ENCODE measurements around the gene ADGRV1. TPM values are rescaled to one million over a fixed set of nuclear protein-coding genes. Genes with fewer than 3 reads are reported as not detected.

ADGRV1 gene
- total RNA-seq, 2 donors from 2014 or later: 1.4 TPM; not detected in 1

DNA sequence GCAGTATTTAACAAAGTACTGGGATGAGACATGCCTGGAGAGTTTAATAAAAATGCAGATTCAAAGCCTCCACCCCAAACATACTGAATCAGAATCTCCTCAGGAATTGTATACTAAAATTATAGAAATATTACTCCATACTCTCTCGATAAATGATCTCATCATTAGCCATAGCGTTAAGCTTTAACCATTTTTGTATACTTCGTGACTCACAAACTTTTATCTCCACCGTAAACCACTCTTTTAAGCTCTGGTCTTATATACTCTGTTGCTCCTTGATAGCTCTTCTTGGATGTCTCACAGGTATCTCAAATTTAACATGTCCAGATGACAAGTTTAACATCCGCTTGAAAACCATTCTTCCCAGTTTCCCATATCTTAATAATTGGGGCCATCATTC is 327.8 kb downstream of the ADGRV1 start:
- Histone ChIP-seq H3K4me1 (ENCODE audit: control insufficient read depth in 1 of 2, low read depth in 2 of 2) (peaks cover 5 to 18% of the 10 kb centered on the region in 2 donors), H3K27ac (no peak overlapping the region), H3K36me3 (no peaks in the 10 kb centered on the region), H3K4me3 (no peak overlapping the region), H3K27me3 (replicated peaks; ENCODE audit: insufficient read depth) (no peaks in the 10 kb centered on the region), H3K9me3 (no peaks in the 10 kb centered on the region)
- DNase-seq (ENCODE audit: low spot score) (no peak), ATAC-seq (ENCODE audit: insufficient number of reproducible peaks, low FRiP score, low read depth) (no peak)
- TF ChIP-seq, protein P1, sequence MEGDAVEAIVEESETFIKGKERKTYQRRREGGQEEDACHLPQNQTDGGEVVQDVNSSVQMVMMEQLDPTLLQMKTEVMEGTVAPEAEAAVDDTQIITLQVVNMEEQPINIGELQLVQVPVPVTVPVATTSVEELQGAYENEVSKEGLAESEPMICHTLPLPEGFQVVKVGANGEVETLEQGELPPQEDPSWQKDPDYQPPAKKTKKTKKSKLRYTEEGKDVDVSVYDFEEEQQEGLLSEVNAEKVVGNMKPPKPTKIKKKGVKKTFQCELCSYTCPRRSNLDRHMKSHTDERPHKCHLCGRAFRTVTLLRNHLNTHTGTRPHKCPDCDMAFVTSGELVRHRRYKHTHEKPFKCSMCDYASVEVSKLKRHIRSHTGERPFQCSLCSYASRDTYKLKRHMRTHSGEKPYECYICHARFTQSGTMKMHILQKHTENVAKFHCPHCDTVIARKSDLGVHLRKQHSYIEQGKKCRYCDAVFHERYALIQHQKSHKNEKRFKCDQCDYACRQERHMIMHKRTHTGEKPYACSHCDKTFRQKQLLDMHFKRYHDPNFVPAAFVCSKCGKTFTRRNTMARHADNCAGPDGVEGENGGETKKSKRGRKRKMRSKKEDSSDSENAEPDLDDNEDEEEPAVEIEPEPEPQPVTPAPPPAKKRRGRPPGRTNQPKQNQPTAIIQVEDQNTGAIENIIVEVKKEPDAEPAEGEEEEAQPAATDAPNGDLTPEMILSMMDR (IDR thresholded peaks at IDR 0.05): no peak

DNA sequence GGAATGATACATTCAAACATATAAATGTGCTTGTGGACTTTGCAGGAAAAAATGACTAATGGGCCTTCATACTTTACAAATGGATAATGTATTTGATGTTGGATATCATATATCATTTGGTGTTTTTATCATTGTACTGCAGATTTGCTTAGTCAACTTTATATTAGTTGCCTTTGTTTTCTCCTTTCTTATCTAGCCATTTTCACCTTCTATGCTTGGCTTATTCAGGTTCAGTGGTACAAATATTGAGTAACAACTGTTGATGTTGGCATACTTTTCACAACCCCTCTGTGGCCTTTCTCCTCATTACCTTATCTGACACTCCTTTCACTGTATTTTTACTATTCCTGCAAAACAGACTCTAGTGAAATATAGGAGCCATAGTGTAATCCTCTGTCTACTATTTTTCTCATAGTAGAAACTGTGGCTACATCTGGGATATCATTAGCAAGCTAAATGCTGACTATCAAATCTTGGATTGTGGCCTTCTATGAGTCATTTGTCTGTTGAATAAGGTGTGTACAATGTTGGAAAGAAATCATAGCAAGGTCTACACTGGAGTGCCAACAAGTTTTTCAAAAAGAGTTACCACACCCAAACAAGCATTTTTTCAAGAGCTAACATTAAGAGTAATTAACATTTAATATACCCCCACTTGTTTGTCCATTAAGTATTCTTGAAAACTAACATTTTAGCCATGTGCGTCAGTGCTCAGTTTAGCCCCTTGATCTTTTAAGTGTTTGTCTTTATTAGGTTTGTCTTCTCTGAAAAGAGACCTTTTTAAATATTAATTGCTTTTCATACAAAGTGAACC is 330.1 kb downstream of the ADGRV1 start:
- Histone ChIP-seq H3K27ac (no peak overlapping the region), H3K27me3 (replicated peaks; ENCODE audit: insufficient read depth) (no peaks in the 10 kb centered on the region), H3K36me3 (no peaks in the 10 kb centered on the region), H3K9me3 (no peaks in the 10 kb centered on the region), H3K4me3 (no peak overlapping the region), H3K4me1 (ENCODE audit: control insufficient read depth in 1 of 2, low read depth in 2 of 2) (peaks cover 5 to 18% of the 10 kb centered on the region in 2 donors)
- TF ChIP-seq, protein P1 (IDR thresholded peaks at IDR 0.05): no peak
- no peak for ATAC-seq (ENCODE audit: insufficient number of reproducible peaks, low FRiP score, low read depth)
- no peak for DNase-seq (ENCODE audit: low spot score)

DNA sequence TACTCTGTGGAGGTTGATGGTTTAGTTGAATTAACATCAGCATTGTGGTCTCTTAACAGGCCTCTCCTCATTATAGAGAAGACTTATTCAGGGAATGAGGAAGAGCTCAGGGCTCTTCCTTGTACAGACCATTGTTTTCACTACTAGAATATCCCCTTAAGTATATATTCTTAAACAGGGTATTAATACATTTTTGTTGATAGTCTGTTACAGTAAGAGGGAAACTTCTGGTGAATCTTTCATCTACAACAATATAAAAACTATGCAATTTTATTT is 330.7 kb downstream of the ADGRV1 start:
- DNase-seq (ENCODE audit: low spot score) (no peak), ATAC-seq (ENCODE audit: insufficient number of reproducible peaks, low FRiP score, low read depth) (no peak)
- H3K9me3 ChIP-seq: no peaks in the 10 kb centered on the region
- peaks cover 5 to 18% of the 10 kb centered on the region in 2 donors for H3K4me1 ChIP-seq (ENCODE audit: control insufficient read depth in 1 of 2, low read depth in 2 of 2)
- no peak overlapping the region for H3K4me3 ChIP-seq
- no peak overlapping the region for H3K27ac ChIP-seq
- no peaks in the 10 kb centered on the region for H3K27me3 ChIP-seq (replicated peaks; ENCODE audit: insufficient read depth)
- H3K36me3 ChIP-seq: no peaks in the 10 kb centered on the region
- TF ChIP-seq, protein P1 (IDR thresholded peaks at IDR 0.05): no peak

DNA sequence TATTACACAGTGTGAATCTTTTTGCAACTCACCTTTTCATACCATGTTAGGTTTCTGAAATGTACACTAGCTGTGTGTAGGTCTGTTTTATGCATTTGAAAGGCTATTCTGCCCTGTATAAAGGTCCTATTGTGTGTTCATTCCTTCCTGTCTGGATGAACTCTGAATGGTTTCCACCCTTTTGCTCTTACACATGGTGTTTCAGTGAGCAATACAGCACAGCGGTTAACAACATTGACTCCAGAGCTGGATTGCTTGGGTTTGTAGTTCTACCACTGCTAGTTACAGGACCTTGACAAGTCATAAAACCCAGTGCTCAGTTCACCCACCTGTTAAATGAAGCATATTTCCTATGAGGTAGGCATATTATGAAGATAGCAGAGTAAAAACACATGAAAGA is 331.6 kb downstream of the ADGRV1 start:
- H3K27me3 ChIP-seq (replicated peaks; ENCODE audit: insufficient read depth): no peaks in the 10 kb centered on the region
- DNase-seq (ENCODE audit: low spot score) (no peak), ATAC-seq (ENCODE audit: insufficient number of reproducible peaks, low FRiP score, low read depth) (no peak)
- H3K4me3 ChIP-seq: no peak overlapping the region
- H3K4me1 ChIP-seq (ENCODE audit: control insufficient read depth in 1 of 2, low read depth in 2 of 2): peaks cover 5 to 18% of the 10 kb centered on the region in 2 donors
- no peak overlapping the region for H3K27ac ChIP-seq
- TF ChIP-seq, protein P1 (IDR thresholded peaks at IDR 0.05): no peak
- no peaks in the 10 kb centered on the region for H3K9me3 ChIP-seq
- no peaks in the 10 kb centered on the region for H3K36me3 ChIP-seq

DNA sequence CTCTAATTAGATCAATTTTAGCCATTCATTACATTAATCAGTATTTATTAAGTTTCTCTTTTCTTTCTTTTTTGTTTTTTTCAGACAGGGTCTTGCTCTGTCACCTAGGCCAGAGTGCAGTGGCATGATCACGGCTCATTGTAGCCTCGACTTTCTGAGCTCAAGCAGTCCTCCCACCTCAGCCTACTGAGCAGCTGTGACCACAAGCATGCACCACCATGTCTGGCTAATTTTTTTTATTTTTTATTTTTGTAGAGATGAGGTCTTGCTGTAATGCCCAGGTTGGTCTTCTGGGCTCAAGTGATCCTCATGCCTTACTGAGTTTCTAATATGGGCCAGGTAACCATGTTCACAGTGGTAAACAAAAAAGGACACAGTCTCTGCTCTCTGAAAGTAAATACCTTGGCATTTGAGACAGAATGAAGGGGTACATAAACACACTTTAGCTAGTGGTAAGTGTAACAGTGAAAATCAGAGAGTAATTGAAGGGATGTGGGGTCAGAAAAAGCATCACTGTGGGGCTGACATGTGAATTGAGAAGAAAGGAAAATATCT is 336.3 kb downstream of the ADGRV1 start:
- ATAC-seq (ENCODE audit: insufficient number of reproducible peaks, low FRiP score, low read depth): no peak

More for the DNA sequence above, 336.3 kb downstream of the ADGRV1 start:
- no peaks in the 10 kb centered on the region for H3K36me3 ChIP-seq
- TF ChIP-seq, protein P1 (IDR thresholded peaks at IDR 0.05): no peak
- H3K27ac ChIP-seq: no peak overlapping the region
- H3K4me3 ChIP-seq: no peak overlapping the region
- no peaks in the 10 kb centered on the region for H3K9me3 ChIP-seq
- H3K4me1 ChIP-seq (ENCODE audit: control insufficient read depth in 1 of 2, low read depth in 2 of 2): no peaks in the 10 kb centered on the region
- no peak for DNase-seq (ENCODE audit: low spot score)
- H3K27me3 ChIP-seq (replicated peaks; ENCODE audit: insufficient read depth): no peaks in the 10 kb centered on the region
